PC-9 (cell line): ENCODE results near the gene VSIG2. TPM values are rescaled to one million over a fixed set of nuclear protein-coding genes. Genes with fewer than 3 reads are reported as not detected.

Experiments used
- BruUV-seq: library from RNA; stranded (reverse); fragments of 400-500 nt; replicated peaks from 2 replicates; lab custom pipeline; 2021; lab: Mats Ljungman, UMichigan
- CTCF ChIA-PET: fragments of 300-600 bp; sonication (Branson Sonifier 250); formaldehyde crosslinking; loops from one replicate; lab custom pipeline; 2022; ENCODE audit warnings: antibody characterized with exemption; lab: Charles Lee
- POLR2A ChIA-PET: fragments of 300-600 bp; sonication (Branson Sonifier 250); formaldehyde crosslinking; loops from one replicate; lab custom pipeline; 2022; ENCODE audit warnings: antibody characterized with exemption; ENCODE audit not compliant: unreplicated experiment; lab: Charles Lee
- DNase-seq, 2 experiments: peaks; one replicate each; pipeline versions ENCODE4 v3.0.0 to v3.0.0-alpha.2; 2015 to 2022; ENCODE audit warnings: mixed read lengths in 1 of 2
- H2AFZ ChIP-seq: fragments of 200-600 bp; sonication (generic); 2 replicates; pipeline ENCODE4 v1.8.1; 2017; ENCODE audit warnings: antibody characterized with exemption
- H3F3A ChIP-seq: fragments of 200-600 bp; sonication (generic); 2 replicates; pipeline ENCODE4 v1.8.1; 2017; ENCODE audit warnings: antibody characterized with exemption, mild to moderate bottlenecking, low read depth; ENCODE audit not compliant: insufficient read depth
- H3K27ac ChIP-seq: fragments of 200-600 bp; sonication (generic); 2 replicates; pipeline ENCODE4 v1.6.1; 2016; ENCODE audit warnings: mixed run types
- H3K27me3 ChIP-seq: fragments of 200-600 bp; sonication (generic); 2 replicates; pipeline ENCODE4 v1.6.1; 2016; ENCODE audit warnings: low read depth, mixed run types; ENCODE audit not compliant: insufficient read depth
- H3K36me3 ChIP-seq: fragments of 200-600 bp; sonication (generic); 2 replicates; pipeline ENCODE4 v1.6.1; 2016; ENCODE audit warnings: low read depth, mixed run types
- H3K4me1 ChIP-seq: fragments of 200-600 bp; sonication (generic); replicated peaks from 2 replicates; pipeline ENCODE4 v1.6.1; 2016; ENCODE audit warnings: mixed run types; ENCODE audit not compliant: insufficient read depth
- H3K4me2 ChIP-seq: fragments of 200-600 bp; sonication (generic); 2 replicates; pipeline ENCODE4 v1.6.1; 2017; ENCODE audit warnings: mixed run types
- H3K4me3 ChIP-seq: fragments of 200-600 bp; sonication (generic); 2 replicates; pipeline ENCODE4 v1.6.1; 2016; ENCODE audit warnings: mixed run types
- H3K79me2 ChIP-seq: fragments of 200-600 bp; sonication (generic); 2 replicates; pipeline ENCODE4 v1.6.1; 2017; ENCODE audit warnings: low read depth, mixed run types
- H3K9me2 ChIP-seq: fragments of 200-600 bp; sonication (generic); 2 replicates; pipeline ENCODE4 v1.8.1; 2017; ENCODE audit warnings: mild to moderate bottlenecking; ENCODE audit not compliant: insufficient read depth
- H3K9me3 ChIP-seq: fragments of 200-600 bp; sonication (generic); 2 replicates; pipeline ENCODE4 v1.8.1; 2016; ENCODE audit warnings: low read depth; ENCODE audit not compliant: insufficient read depth
- H4K20me1 ChIP-seq: fragments of 200-600 bp; sonication (generic); 2 replicates; pipeline ENCODE4 v1.8.1; 2017; ENCODE audit not compliant: insufficient read depth
- CTCF ChIP-seq: fragments of 200-600 bp; sonication (generic); conservative IDR thresholded peaks from 2 replicates; pipeline ENCODE4 v1.6.1; 2017; ENCODE audit warnings: mixed run types, antibody characterized with exemption, mild to moderate bottlenecking, moderate library complexity
- EZH2 ChIP-seq: fragments of 200-600 bp; sonication (generic); IDR thresholded peaks from 2 replicates; pipeline ENCODE4 v1.8.0; 2017; ENCODE audit warnings: antibody characterized with exemption, low read depth
- intact Hi-C: fragments of 100-400 bp; cut with micrococcal nuclease; formaldehyde crosslinking; loops from one replicate; pipeline ENCODE4 v1.10.0; 2022; ENCODE audit not compliant: unreplicated experiment
- total RNA-seq: library from RNA; stranded (reverse); gene quantifications from 2 replicates; pipeline ENCODE4 v1.2.3, GENCODE V29; 2021

The VSIG2 gene
- total RNA-seq, 1 experiment from 2014 or later: 12.4 TPM

GRCh38 chr11:124784051-124784450, 32.0 kb upstream of the VSIG2 start:
- H4K20me1 ChIP-seq: no peaks in the 10 kb centered on the region
- no peak for TF ChIP-seq CTCF
- TF ChIP-seq EZH2: no peak
- no peaks in the 10 kb centered on the region for H3K9me2 ChIP-seq
- no peak overlapping the region for H2AFZ ChIP-seq
- H3K4me3 ChIP-seq: no peak overlapping the region
- no peaks in the 10 kb centered on the region for H3K36me3 ChIP-seq
- no peak for DNase-seq
- peaks cover 23% of the 10 kb centered on the region for H3K79me2 ChIP-seq
- H3F3A ChIP-seq: no peaks in the 10 kb centered on the region
- BruUV-seq: no TSS peak
- H3K4me2 ChIP-seq: no peak overlapping the region
- H3K9me3 ChIP-seq: no peaks in the 10 kb centered on the region
- H3K27ac ChIP-seq: no peak overlapping the region
- ChIA-PET POLR2A (interaction anchor here (0.6 kb wide), 1 partner anchor 668 kb away, joined by 3 read pairs; no protein-coding TSS in a partner anchor), CTCF (no interaction called here)
- no peaks in the 10 kb centered on the region for H3K27me3 ChIP-seq
- no peaks in the 10 kb centered on the region for H3K4me1 ChIP-seq
- intact Hi-C loops: no loop called here

GRCh38 chr11:124783002-124783401, 30.9 kb upstream of the VSIG2 start:
- CTCF ChIA-PET: no interaction called here
- Histone ChIP-seq H3K4me3 (no peak overlapping the region), H3K36me3 (no peaks in the 10 kb centered on the region), H3K4me2 (no peak overlapping the region), H3F3A (no peaks in the 10 kb centered on the region), H4K20me1 (no peaks in the 10 kb centered on the region), H3K79me2 (peaks cover 13% of the 10 kb centered on the region), H2AFZ (no peak overlapping the region), H3K9me3 (no peaks in the 10 kb centered on the region), H3K4me1 (no peaks in the 10 kb centered on the region), H3K27ac (no peak overlapping the region), H3K27me3 (no peaks in the 10 kb centered on the region), H3K9me2 (no peaks in the 10 kb centered on the region)
- DNase-seq: no peak
- no TSS peak for BruUV-seq
- no peak for TF ChIP-seq EZH2
- TF ChIP-seq CTCF: no peak
- intact Hi-C loops: no loop called here
- POLR2A ChIA-PET: no interaction called here

GRCh38 chr11:124779568-124779967, 27.5 kb upstream of the VSIG2 start:
- Histone ChIP-seq H3K27me3 (no peaks in the 10 kb centered on the region), H3K4me2 (no peak overlapping the region), H3F3A (no peaks in the 10 kb centered on the region), H3K79me2 (peaks cover 24% of the 10 kb centered on the region), H3K9me3 (no peaks in the 10 kb centered on the region), H3K9me2 (no peaks in the 10 kb centered on the region), H3K4me1 (no peaks in the 10 kb centered on the region), H2AFZ (no peak overlapping the region), H4K20me1 (no peaks in the 10 kb centered on the region), H3K27ac (no peak overlapping the region), H3K4me3 (no peak overlapping the region), H3K36me3 (no peaks in the 10 kb centered on the region; the same call in 1 of the 2 replicates)
- no TSS peak for BruUV-seq
- DNase-seq: no peak
- intact Hi-C loops: no loop called here
- ChIA-PET CTCF (no interaction called here), POLR2A (no interaction called here)
- TF ChIP-seq EZH2 (no peak), CTCF (no peak)
